ENCODE measurements around the gene PSAT1.

PSAT1 gene

GRCh38 chr9:78365748-78366697 is 69.1 kb downstream of the PSAT1 start:
- no peak for DNase-seq (ENCODE audit: low read depth in 2 of 2, low spot score in 1 of 2)

DNA sequence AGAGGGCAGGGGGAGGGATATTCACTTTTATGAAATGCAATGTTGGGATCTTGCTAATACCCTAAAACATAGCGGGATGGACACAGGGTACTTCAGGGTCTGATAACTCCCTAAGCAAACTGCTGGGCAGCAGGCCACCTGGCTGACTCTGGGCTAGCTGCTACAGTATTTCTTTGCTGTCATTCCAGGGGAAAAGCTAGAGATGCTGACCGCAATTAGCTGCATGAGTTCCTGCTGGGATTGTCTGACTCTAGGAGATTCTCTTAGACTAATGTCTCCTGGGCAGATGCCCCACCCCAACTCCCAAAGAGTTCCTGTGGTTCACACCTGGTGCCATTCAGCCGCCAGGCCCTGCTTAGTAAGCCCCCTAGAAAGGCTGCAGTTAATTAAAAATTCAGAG is 69.9 kb downstream of the PSAT1 start:
- DNase-seq (ENCODE audit: low read depth in 2 of 2, low spot score in 1 of 2): no peak

- DNase-seq (ENCODE audit: low read depth in 2 of 2, low spot score in 1 of 2): no peak
These were observed 71.3 kb downstream of the PSAT1 start for GRCh38 chr9:78368236-78368635.

- DNase-seq (ENCODE audit: low read depth in 2 of 2, low spot score in 1 of 2): peak in 1 of 2 donors; percentile 19
These were observed 72.8 kb downstream of the PSAT1 start for GRCh38 chr9:78369639-78370219.

DNA sequence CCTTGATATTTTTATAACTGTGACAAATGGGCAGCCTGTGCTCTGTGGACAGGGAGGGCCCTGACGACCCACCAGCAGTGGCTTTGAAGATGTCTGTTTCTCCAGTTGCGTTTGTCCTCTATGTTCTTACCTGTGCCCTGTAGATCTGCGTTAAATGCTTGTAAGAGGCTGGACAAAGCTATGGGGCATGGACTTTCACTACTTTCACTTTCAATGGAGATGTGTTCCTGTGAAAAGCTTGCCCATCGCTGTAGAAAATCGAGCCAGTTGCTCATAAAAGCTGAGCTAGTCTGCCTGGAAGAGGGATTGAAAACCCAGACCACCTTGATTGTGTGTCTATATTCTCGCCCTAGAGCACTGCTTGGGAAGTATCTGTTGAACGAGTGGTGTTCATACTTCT is 74.1 kb downstream of the PSAT1 start:
- no peak for DNase-seq (ENCODE audit: low read depth in 2 of 2, low spot score in 1 of 2)

- no peak for DNase-seq (ENCODE audit: low read depth in 2 of 2, low spot score in 1 of 2)
These were observed 75.1 kb downstream of the PSAT1 start for GRCh38 chr9:78371981-78372380.

Measured in stimulated activated CD8-positive, alpha-beta memory T cell treated with anti-CD3 and anti-CD28 coated beads, Interleukin-4, amount 100 ng/mL, for 1 hour (primary cell).